SK-N-SH treated with all-trans-retinoic acid at 6 μM for 48 hours (cell line): Measurements from ENCODE around the gene MR1.

ENCODE experiments used
- ATAC-seq: fragments of 200-7000 bp; cut with Tn5 transposase; 3 replicates; pipeline ENCODE4 v1.9.1; 2020; ENCODE audit warnings: mild to moderate bottlenecking, moderate library complexity
- ARNTL ChIP-seq: fragments of 450-650 bp; formaldehyde crosslinking; IDR thresholded peaks from 2 replicates; pipeline ENCODE4 v1.5.0; 2020; ENCODE audit warnings: low read depth, mild to moderate bottlenecking, moderate library complexity, borderline replicate concordance
- BACH2 ChIP-seq: fragments of 250-450 bp; sonication (Bioruptor Pico); IDR thresholded peaks from 2 replicates; pipeline ENCODE4 v1.9.0; 2021; ENCODE audit warnings: mild to moderate bottlenecking, borderline replicate concordance
- CREB5 ChIP-seq: fragments of 250-450 bp; sonication (Bioruptor Pico); IDR thresholded peaks from 2 replicates; pipeline ENCODE4 v1.5.1; 2020; ENCODE audit warnings: low read depth, mild to moderate bottlenecking, moderate library complexity
- CSDC2 ChIP-seq: fragments of 250-450 bp; sonication (Bioruptor Pico); IDR thresholded peaks from 2 replicates; pipeline ENCODE4 v1.5.0; 2020; ENCODE audit warnings: mild to moderate bottlenecking, moderate library complexity
- CSRNP3 ChIP-seq: fragments of 250-450 bp; sonication (Bioruptor Pico); IDR thresholded peaks from 2 replicates; pipeline ENCODE4 v1.5.1; 2021; ENCODE audit warnings: mild to moderate bottlenecking, moderate library complexity
- ESRRG ChIP-seq: fragments of 250-450 bp; sonication (Bioruptor Pico); IDR thresholded peaks from 2 replicates; pipeline ENCODE4 v1.6.1; 2021; ENCODE audit warnings: mild to moderate bottlenecking
- GLIS3 ChIP-seq: fragments of 250-450 bp; sonication (Bioruptor Pico); IDR thresholded peaks from 2 replicates; pipeline ENCODE4 v1.5.0; 2020; ENCODE audit warnings: mild to moderate bottlenecking, moderate library complexity
- ISL1 ChIP-seq: fragments of 250-450 bp; sonication (Bioruptor Pico); IDR thresholded peaks from 2 replicates; pipeline ENCODE4 v2.1.2; 2022; ENCODE audit warnings: mild to moderate bottlenecking, moderate library complexity
- OSR1 ChIP-seq: fragments of 250-450 bp; sonication (Bioruptor Pico); IDR thresholded peaks from 2 replicates; pipeline ENCODE4 v1.8.0; 2022; ENCODE audit warnings: moderate library complexity, mild to moderate bottlenecking, inconsistent platforms
- PATZ1 ChIP-seq: fragments of 250-450 bp; sonication (Bioruptor Pico); IDR thresholded peaks from 2 replicates; pipeline ENCODE4 v1.8.0; 2020; ENCODE audit warnings: mild to moderate bottlenecking, moderate library complexity, borderline replicate concordance
- POU6F1 ChIP-seq: fragments of 250-450 bp; sonication (Bioruptor Pico); IDR thresholded peaks from 2 replicates; pipeline ENCODE4 v1.8.0; 2021; ENCODE audit warnings: low read depth, mild to moderate bottlenecking, moderate library complexity, borderline replicate concordance
- PPARA ChIP-seq: fragments of 250-450 bp; sonication (Bioruptor Pico); IDR thresholded peaks from 2 replicates; pipeline ENCODE4 v1.5.0; 2020; ENCODE audit warnings: mild to moderate bottlenecking, borderline replicate concordance
- RARB ChIP-seq: fragments of 250-450 bp; sonication (Bioruptor Pico); IDR thresholded peaks from 2 replicates; pipeline ENCODE4 v1.8.0; 2021; ENCODE audit warnings: mild to moderate bottlenecking, moderate library complexity
- SNAI2 ChIP-seq: fragments of 250-450 bp; sonication (Bioruptor Pico); IDR thresholded peaks from 2 replicates; pipeline ENCODE4 v1.5.0; 2020; ENCODE audit warnings: mild to moderate bottlenecking, moderate library complexity
- TCF4 ChIP-seq: fragments of 250-450 bp; sonication (Bioruptor Pico); IDR thresholded peaks from 2 replicates; pipeline ENCODE4 v1.8.0; 2021; ENCODE audit warnings: mild to moderate bottlenecking, moderate library complexity, borderline replicate concordance
- TOX ChIP-seq: fragments of 250-450 bp; sonication (Bioruptor Pico); IDR thresholded peaks from 2 replicates; pipeline ENCODE4 v1.8.0; 2021; ENCODE audit warnings: mild to moderate bottlenecking, moderate library complexity, borderline replicate concordance
- TSHZ2 ChIP-seq: fragments of 250-450 bp; sonication (Bioruptor Pico); IDR thresholded peaks from 2 replicates; pipeline ENCODE4 v1.5.0; 2020; ENCODE audit warnings: mild to moderate bottlenecking, moderate library complexity
- ZC3H10 ChIP-seq: fragments of 250-450 bp; sonication (Bioruptor Pico); IDR thresholded peaks from 2 replicates; pipeline ENCODE4 v1.5.1; 2021; ENCODE audit warnings: mild to moderate bottlenecking, moderate library complexity
- ZFP3 ChIP-seq: fragments of 250-450 bp; sonication (Bioruptor Pico); IDR thresholded peaks from 2 replicates; pipeline ENCODE4 v1.5.0; 2020; ENCODE audit warnings: mild to moderate bottlenecking, moderate library complexity
- ZFP30 ChIP-seq: fragments of 450-650 bp; formaldehyde crosslinking; IDR thresholded peaks from 2 replicates; pipeline ENCODE4 v1.5.0; 2022; ENCODE audit warnings: mild to moderate bottlenecking, moderate library complexity
- ZNF565 ChIP-seq: fragments of 450-650 bp; formaldehyde crosslinking; conservative IDR thresholded peaks from 2 replicates; pipeline ENCODE4 v1.5.0; 2020; ENCODE audit warnings: low read depth, mild to moderate bottlenecking, moderate library complexity
- ZNF70 ChIP-seq: fragments of 450-650 bp; formaldehyde crosslinking; IDR thresholded peaks from 2 replicates; pipeline ENCODE4 v1.5.0; 2020; ENCODE audit warnings: mild to moderate bottlenecking, moderate library complexity
- ZNF8 ChIP-seq: fragments of 450-650 bp; formaldehyde crosslinking; IDR thresholded peaks from 2 replicates; pipeline ENCODE4 v1.5.0; 2020; ENCODE audit warnings: mild to moderate bottlenecking, moderate library complexity

The MR1 gene

GRCh38 chr1:181081395-181081794 lies 47.6 kb downstream of the MR1 start:
- no peak for ATAC-seq
- TF ChIP-seq RARB (no peak), ZC3H10 (CRISPR knock-in tag) (no peak), ARNTL (CRISPR knock-in tag) (no peak), TCF4 (CRISPR knock-in tag) (no peak), POU6F1 (no peak), ZNF565 (CRISPR knock-in tag) (no peak), PATZ1 (CRISPR knock-in tag) (no peak), BACH2 (CRISPR knock-in tag) (no peak), ESRRG (no peak), ZFP30 (CRISPR knock-in tag) (no peak), OSR1 (CRISPR knock-in tag) (no peak), CSDC2 (no peak), CREB5 (CRISPR knock-in tag) (no peak), CSRNP3 (CRISPR knock-in tag) (no peak), TSHZ2 (no peak), TOX (CRISPR knock-in tag) (no peak), ISL1 (CRISPR knock-in tag) (no peak), GLIS3 (no peak), ZFP3 (CRISPR knock-in tag) (no peak), ZNF70 (no peak)
- TF ChIP-seq, all 23 proteins: peak for 0

- TF ChIP-seq RARB (no peak), ZNF8 (CRISPR knock-in tag) (no peak), PPARA (CRISPR knock-in tag) (no peak), SNAI2 (no peak), CSRNP3 (CRISPR knock-in tag) (no peak), TOX (CRISPR knock-in tag) (no peak), BACH2 (CRISPR knock-in tag) (no peak), ZC3H10 (CRISPR knock-in tag) (no peak), ZNF70 (no peak), TSHZ2 (no peak), ARNTL (CRISPR knock-in tag) (no peak), OSR1 (CRISPR knock-in tag) (no peak), ESRRG (no peak)
- ATAC-seq = peak; percentile 59
These were observed 50.2 kb downstream of the MR1 start for GRCh38 chr1:181083842-181084605.
